ENCODE measurements around the gene PLA2G12A. TPM values are rescaled to one million over a fixed set of nuclear protein-coding genes. Genes with fewer than 3 reads are reported as not detected.

Gene PLA2G12A
- total RNA-seq, 1 experiment from 2014 or later, result 47.3 TPM

DNA sequence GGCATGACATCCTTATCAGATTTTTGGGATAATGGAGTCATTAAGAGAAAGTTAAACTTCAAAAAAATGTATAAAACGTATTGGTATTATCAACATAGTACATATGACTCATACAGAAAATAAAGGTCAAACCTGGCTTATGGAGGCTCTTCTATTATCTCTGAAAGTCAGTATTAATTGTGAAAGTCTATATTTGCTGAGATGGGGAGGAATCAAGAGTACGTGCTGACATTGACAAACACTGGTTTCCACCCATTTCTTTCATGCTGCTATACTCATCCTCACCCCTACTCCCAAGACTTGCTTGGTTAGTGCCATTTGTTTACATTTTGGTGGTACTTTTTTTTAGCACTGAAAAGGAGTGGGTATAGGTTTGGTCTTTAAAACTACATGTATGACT is 30.8 kb upstream of the PLA2G12A start:
- Mint-ChIP-seq H3K4me1 (peaks cover 0 to 5% of the 10 kb centered on the region in 2 experiments; a peak in 2 of 4 replicates), H3K36me3 (ENCODE audit: insufficient read depth in 1 of 3, low read depth in 3 of 3) (no peaks in the 10 kb centered on the region), H3K9me3 (no peaks in the 10 kb centered on the region), H3K4me3 (no peak overlapping the region), H3K27ac (no peak overlapping the region), H3K27me3 (ENCODE audit: low read depth) (no peaks in the 10 kb centered on the region)
- no peak overlapping the region for H3K23ac ChIP-seq (ENCODE audit: insufficient read length, low read depth, low read length)
- H3T11ph ChIP-seq (ENCODE audit: low read length), result no peak overlapping the region
- H3K23me2 ChIP-seq (ENCODE audit: insufficient read length, low read depth, low read length, poor library complexity, severe bottlenecking), result no peaks in the 10 kb centered on the region
- no peak overlapping the region for H3K4me2 ChIP-seq (ENCODE audit: insufficient read depth, insufficient read length, low read length)
- TF ChIP-seq, protein P1, sequence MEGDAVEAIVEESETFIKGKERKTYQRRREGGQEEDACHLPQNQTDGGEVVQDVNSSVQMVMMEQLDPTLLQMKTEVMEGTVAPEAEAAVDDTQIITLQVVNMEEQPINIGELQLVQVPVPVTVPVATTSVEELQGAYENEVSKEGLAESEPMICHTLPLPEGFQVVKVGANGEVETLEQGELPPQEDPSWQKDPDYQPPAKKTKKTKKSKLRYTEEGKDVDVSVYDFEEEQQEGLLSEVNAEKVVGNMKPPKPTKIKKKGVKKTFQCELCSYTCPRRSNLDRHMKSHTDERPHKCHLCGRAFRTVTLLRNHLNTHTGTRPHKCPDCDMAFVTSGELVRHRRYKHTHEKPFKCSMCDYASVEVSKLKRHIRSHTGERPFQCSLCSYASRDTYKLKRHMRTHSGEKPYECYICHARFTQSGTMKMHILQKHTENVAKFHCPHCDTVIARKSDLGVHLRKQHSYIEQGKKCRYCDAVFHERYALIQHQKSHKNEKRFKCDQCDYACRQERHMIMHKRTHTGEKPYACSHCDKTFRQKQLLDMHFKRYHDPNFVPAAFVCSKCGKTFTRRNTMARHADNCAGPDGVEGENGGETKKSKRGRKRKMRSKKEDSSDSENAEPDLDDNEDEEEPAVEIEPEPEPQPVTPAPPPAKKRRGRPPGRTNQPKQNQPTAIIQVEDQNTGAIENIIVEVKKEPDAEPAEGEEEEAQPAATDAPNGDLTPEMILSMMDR (conservative IDR thresholded peaks at IDR 0.05), result no peak
- H3K79me1 ChIP-seq (ENCODE audit: insufficient read depth, low read depth, low read length, poor library complexity, severe bottlenecking), result no peaks in the 10 kb centered on the region
- no peak overlapping the region for H3K18ac ChIP-seq (ENCODE audit: insufficient read length, low read depth, low read length)
- no peak overlapping the region for H4K5ac ChIP-seq (ENCODE audit: insufficient read length, low read depth, low read length)
- H3K56ac ChIP-seq (ENCODE audit: insufficient read length, low read depth, low read length), result no peak overlapping the region
- no peak overlapping the region for H3K14ac ChIP-seq (ENCODE audit: insufficient read depth, low read length)
- H4K8ac ChIP-seq (replicated peaks; ENCODE audit: insufficient read length, low read depth, low read length), result no peak overlapping the region
- H2BK20ac ChIP-seq (ENCODE audit: low read depth, low read length, poor library complexity, severe bottlenecking), result no peak overlapping the region
- H2BK120ac ChIP-seq (ENCODE audit: low read depth, low read length, poor library complexity, severe bottlenecking), result no peak overlapping the region
- no peak overlapping the region for H3K9ac ChIP-seq (ENCODE audit: extremely low read depth, insufficient read length, low read length)
- no peak overlapping the region for H3K27ac ChIP-seq (ENCODE audit: insufficient read length, low read depth, low read length)
- no peak overlapping the region for H4K91ac ChIP-seq (ENCODE audit: insufficient read length, low read depth, low read length)
- no peak overlapping the region for H2AK5ac ChIP-seq (ENCODE audit: insufficient read length, low read length)
- WGBS (ENCODE audit: extremely low coverage, insufficient read length, low lambda C conversion rate), result no CpG with 5 or more reads among the region's 2 CpGs
- DNase-seq, result no peak
- H2BK5ac ChIP-seq (ENCODE audit: insufficient read length, low read length), result no peak overlapping the region
- H3K27me3 ChIP-seq (ENCODE audit: insufficient read depth, low read length), result no peaks in the 10 kb centered on the region
- no peak overlapping the region for H2BK15ac ChIP-seq (ENCODE audit: low read depth, low read length)
- no peak overlapping the region for H2BK12ac ChIP-seq (ENCODE audit: insufficient read length, low read depth, low read length)
- H3K79me2 ChIP-seq (ENCODE audit: insufficient read depth, low read length), result no peaks in the 10 kb centered on the region
- no peaks in the 10 kb centered on the region for H3K4me1 ChIP-seq (ENCODE audit: insufficient read depth, low read length)
- H3K4ac ChIP-seq (ENCODE audit: low read depth, low read length), result no peak overlapping the region
- H4K20me1 ChIP-seq (ENCODE audit: control insufficient read depth, insufficient read depth, insufficient read length), result no peaks in the 10 kb centered on the region
- no peak overlapping the region for H2AFZ ChIP-seq (ENCODE audit: low read length)
- no peaks in the 10 kb centered on the region for H3K9me3 ChIP-seq (ENCODE audit: control insufficient read depth, low read depth, low read length)

Data from H9 (cell line).